H1 (cell line): ENCODE results near the gene SMG1. TPM values are rescaled to one million over a fixed set of nuclear protein-coding genes. Genes with fewer than 3 reads are reported as not detected.

ENCODE experiments used
- ATF2 ChIP-seq: IDR thresholded peaks from 2 replicates; pipeline ENCODE4 v1.6.1; 2012; ENCODE audit warnings: low read length, inconsistent platforms
- CHD7 ChIP-seq: fragments of 300-600 bp; sonication (generic); IDR thresholded peaks from 2 replicates; pipeline ENCODE4 v1.7.1; 2012; ENCODE audit warnings: low read length, moderate library complexity, mild to moderate bottlenecking, inconsistent platforms; ENCODE audit not compliant: insufficient replicate concordance
- CREB1 ChIP-seq: IDR thresholded peaks from 2 replicates; pipeline ENCODE4 v1.6.1; 2012; ENCODE audit warnings: inconsistent platforms
- EGR1 ChIP-seq: IDR thresholded peaks from 2 replicates; pipeline ENCODE4 v1.6.1; 2011; ENCODE audit warnings: low read depth, low read length, borderline replicate concordance
- MAFK ChIP-seq: IDR thresholded peaks from 2 replicates; pipeline ENCODE4 v1.6.1; 2012; ENCODE audit warnings: low read depth, mild to moderate bottlenecking, improper control_type of control experiment, low read length
- NRF1 ChIP-seq: IDR thresholded peaks from 2 replicates; pipeline ENCODE4 v1.6.1; 2011; ENCODE audit warnings: mild to moderate bottlenecking, low read depth, low read length, improper control_type of control experiment
- PHF8 ChIP-seq: fragments of 200-600 bp; sonication (generic); conservative IDR thresholded peaks from 2 replicates; pipeline ENCODE4 v1.7.1; 2012; ENCODE audit warnings: low read depth, mild to moderate bottlenecking, inconsistent platforms, low read length, moderate library complexity
- RAD21 ChIP-seq, 2 experiments: IDR thresholded peaks in 1 of 2; conservative IDR thresholded peaks in 1 of 2; 2 replicates each; pipeline ENCODE4 v1.6.1; 2011; ENCODE audit warnings: low read depth in 2 of 2, low read length in 2 of 2, improper control_type of control experiment in 1 of 2, inconsistent platforms in 1 of 2, mild to moderate bottlenecking in 1 of 2, moderate library complexity in 1 of 2
- RFX5 ChIP-seq: IDR thresholded peaks from 2 replicates; pipeline ENCODE4 v1.6.1; 2011; ENCODE audit warnings: low read depth, low read length, improper control_type of control experiment, borderline replicate concordance
- TAF1 ChIP-seq: IDR thresholded peaks from 2 replicates; pipeline ENCODE4 v1.6.1; 2011; ENCODE audit warnings: mild to moderate bottlenecking, low read depth, low read length
- YY1 ChIP-seq: IDR thresholded peaks from 2 replicates; pipeline ENCODE4 v1.6.1; 2011; ENCODE audit warnings: low read depth, mild to moderate bottlenecking, low read length
- polyA plus RNA-seq, 7 experiments: library from polyadenylated mRNA; depleted of rRNA in 3 of 7; stranded (reverse) in 5 of 7; unstranded in 2 of 7; fragments of >200 nt in 5 of 7; fragments of 200-250 nt in 2 of 7; gene quantifications; 1 replicate in 5 of 7; 2 replicates in 1 of 7; 4 replicates in 1 of 7; pipeline versions ENCODE4 v1.2.1 to v1.2.3, GENCODE V29; 2011 to 2013; ENCODE audit warnings: missing spikeins in 2 of 7, mixed read lengths in 2 of 7
- total RNA-seq: library from RNA; stranded (reverse); fragmentation: NEBNext Ultra II Directional; extraction: Animal tissue kit (Norgen Biotek cat#: 25700); gene quantifications from 2 replicates; pipeline ENCODE4 v1.2.1, GENCODE V29; 2021

Gene SMG1
- total and polyA plus RNA-seq, 2 of the 8 experiments (the other 6 are each of a cell fraction or from before 2014, with no cell fraction given) = 14.9 to 90.6 TPM

GRCh38 chr16:18832613-18833012 is 93.6 kb downstream of the SMG1 start (continued):
- TF ChIP-seq CHD7 (no peak), EGR1 (no peak), RFX5 (no peak), NRF1 (no peak), RAD21 (IDR thresholded peaks at IDR 0.05 in 1 of 2, conservative IDR thresholded peaks at IDR 0.05 in 1 of 2; ENCODE audit: low read depth in 2 of 2, low read length in 2 of 2) (no peak), MAFK (no peak), YY1 (no peak), ATF2 (no peak), TAF1 (no peak), PHF8 (no peak), CREB1 (no peak)
